Activated naive CD4-positive, alpha-beta T cell (primary cell): ENCODE measurements around the gene DCP2.

Experiments used
- DNase-seq, 4 experiments: peaks; one replicate each; lab custom pipeline; 2025; lab: John Stamatoyannopoulos, UW

DCP2 gene

DNA sequence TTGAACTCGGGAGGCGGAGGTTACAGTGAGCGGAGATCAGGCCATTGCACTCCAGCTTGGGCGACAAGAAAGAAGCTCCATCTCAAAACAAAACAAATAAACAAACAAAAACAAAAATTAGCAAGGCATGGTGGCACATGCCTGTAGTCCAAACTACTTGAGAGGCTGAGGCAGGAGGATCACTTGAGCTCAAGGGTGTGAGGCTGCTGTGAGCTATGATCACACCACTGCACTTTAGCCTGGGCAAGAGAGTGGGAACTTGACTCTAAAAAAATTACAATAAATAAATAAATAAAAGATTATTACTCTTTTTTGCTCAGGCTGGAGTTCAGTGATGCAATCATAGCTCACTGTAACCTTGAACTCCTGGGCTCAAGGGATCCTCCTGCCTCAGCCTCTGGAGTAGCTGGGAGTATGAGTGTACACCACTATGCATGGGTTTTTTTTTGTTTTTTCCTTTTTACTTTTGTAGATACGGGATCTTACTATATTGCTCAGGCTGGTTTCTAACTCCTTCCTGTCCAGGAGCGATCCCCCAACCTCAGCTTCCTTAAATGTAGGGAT, 9.0 kb upstream of the DCP2 start:
- DNase-seq = no peak

GRCh38 chr5:112968411-112969106, 8.0 kb upstream of the DCP2 start:
- DNase-seq = no peak

GRCh38 chr5:112971276-112971675, 5.3 kb upstream of the DCP2 start:
- DNase-seq = no peak

DNA sequence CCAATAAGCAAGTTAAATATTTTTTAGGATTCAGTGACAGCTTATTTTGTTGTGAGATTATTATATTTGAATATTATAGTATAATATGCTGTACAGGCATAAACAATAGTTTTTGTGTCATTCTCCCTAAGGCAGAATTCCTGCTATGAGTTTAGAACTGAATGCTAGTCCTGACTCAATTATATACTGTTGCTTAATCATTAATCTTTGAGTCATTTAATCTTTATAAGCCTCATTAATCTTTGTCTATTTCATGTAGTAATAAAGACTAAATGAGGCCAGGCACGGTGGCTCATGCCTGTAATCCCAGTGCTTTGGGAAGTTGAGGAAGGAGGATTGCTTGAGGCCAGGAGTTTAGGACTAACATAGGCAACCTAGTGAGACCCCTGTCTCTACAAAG, 3.6 kb upstream of the DCP2 start:
- no peak for DNase-seq

GRCh38 chr5:112973904-112974303, 2.7 kb upstream of the DCP2 start:
- no peak for DNase-seq

GRCh38 chr5:112974901-112975300, 1.7 kb upstream of the DCP2 start:
- DNase-seq = no peak

- DNase-seq = no peak
Observed at GRCh38 chr5:112975721-112976431, 722 bp upstream of the DCP2 start.

GRCh38 chr5:112977440-112977861, 853 bp downstream of the DCP2 start:
- DNase-seq = no peak

DNA sequence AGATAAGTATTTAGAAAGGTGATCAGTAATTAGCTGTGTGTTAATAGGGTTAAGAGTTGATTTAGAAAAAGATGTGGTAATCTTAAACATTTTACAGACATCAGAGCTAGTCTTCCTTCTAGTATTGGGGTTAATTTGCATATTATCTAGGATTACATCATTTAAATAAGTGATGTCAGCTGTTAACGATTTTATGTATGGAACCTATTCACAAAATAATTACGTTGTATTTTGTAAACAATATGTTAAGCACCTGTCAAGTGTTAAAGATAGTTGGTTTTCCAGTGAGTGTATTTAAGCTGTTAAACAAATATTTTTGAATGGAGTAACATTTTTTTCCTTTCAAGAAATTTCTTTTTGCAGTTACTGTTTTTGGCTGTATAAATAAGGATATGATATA, 2.2 kb downstream of the DCP2 start:
- DNase-seq = no peak

- no peak for DNase-seq
Observed at GRCh38 chr5:112979723-112980122, 3.1 kb downstream of the DCP2 start.

- DNase-seq = no peak
Observed at GRCh38 chr5:112983363-112983762, 6.8 kb downstream of the DCP2 start.

GRCh38 chr5:112986224-112986623, 9.6 kb downstream of the DCP2 start:
- DNase-seq = no peak

GRCh38 chr5:112995764-112996618, 19.4 kb downstream of the DCP2 start:
- peak; percentile 14 to 71 (median 60) for DNase-seq

DNA sequence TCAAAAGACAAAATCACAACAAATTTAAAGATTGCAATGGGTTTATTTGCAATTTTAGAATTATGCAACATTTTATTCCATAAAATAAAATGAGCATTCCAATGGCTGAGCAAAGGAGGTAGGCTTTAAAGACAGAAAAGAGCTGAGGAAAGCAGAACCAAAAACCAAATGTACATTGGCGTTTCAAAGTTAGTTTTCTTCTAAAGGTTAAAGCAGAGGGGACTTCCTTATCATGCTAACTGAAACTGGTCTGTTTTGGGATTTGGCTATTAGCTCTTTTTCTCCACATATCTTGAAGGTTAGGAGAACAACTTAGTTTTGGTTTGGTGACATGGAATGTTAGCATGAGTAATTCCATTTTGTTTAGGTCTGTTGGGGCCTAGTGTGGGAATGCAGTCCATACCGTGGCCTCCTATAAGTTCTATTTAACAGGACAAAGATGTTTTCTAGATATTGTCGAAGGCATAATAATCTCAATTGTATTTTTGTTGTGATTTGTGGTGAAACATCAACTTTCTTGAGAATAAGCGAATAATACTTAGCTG, 20.3 kb downstream of the DCP2 start:
- no peak for DNase-seq

- no peak for DNase-seq
Observed at GRCh38 chr5:112998296-112998695, 21.7 kb downstream of the DCP2 start.

DNA sequence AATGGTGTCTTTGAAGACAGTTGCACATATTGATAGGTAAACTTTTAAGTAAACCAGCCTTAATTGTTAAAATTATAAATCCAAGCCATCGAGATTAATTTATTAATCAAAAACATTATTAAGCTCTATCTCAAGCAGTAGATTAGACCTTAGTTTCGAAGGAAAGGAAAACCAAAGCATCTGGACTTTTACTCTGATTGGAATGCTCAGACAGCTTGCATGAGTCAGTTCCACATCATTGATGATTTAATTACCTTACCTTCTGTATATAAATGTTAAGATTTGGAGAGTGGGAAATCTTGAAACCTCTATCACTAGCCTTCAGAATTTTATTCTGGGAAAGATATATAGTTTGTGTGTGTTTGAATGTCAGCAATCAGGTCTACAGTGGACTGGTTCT, 23.9 kb downstream of the DCP2 start:
- no peak for DNase-seq

DNA sequence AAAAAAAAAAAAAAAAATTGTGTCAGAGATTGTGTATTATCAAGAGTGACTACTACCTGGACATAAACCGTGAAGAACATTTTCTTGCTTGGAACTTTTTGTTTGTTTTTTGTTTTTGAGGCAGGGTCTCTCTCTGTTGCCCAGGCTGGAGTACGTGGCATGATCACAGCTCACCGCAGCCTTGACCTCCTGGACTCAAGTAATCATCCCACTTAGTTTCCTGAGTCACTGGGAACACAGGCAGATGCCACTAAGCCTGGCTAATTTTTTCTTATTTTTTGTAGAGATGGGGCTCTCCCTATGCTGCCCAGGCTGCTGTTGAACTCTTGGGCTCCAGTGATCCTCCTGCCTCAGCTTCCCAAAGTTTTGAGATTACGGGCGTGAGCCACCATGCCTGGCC, 25.8 kb downstream of the DCP2 start:
- no peak for DNase-seq

GRCh38 chr5:113003763-113004162, 27.2 kb downstream of the DCP2 start:
- no peak for DNase-seq

GRCh38 chr5:113005454-113005853, 28.9 kb downstream of the DCP2 start:
- DNase-seq = no peak

DNA sequence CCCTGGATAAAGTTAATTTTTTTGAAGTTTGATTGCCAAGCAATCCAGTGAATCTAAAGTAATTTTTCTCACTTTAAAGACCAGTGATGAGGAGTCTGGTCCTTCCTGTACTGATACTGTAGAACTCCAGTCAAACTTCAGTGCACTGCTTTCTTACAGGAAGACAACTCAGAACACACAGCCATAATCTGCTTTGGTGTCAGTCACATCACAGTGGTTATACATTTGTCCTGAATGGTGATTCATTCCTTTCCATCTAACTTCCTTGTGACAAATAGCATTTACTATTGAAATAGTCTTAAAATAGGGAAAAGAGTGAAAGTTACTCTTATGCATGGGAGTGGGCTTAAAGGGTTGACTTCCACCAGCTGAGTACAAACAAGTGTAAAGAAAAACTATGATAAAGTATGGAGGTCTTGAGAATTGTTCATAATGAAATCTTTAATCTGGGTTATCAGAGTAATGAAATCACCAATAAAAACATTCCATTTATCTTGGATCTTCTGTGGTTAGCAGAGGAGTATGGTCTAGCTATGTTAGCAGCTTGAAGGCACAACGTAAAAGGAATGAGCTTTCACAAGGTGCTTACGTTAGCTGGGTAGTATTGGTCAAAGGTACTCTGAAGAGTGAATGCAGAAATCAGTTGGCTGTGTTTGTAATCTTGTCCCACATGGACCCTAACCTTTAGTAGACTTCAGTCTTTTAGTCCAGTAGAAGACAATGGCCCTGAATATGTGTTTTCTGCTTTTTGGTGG, 41.5 kb downstream of the DCP2 start:
- DNase-seq = no peak

DNA sequence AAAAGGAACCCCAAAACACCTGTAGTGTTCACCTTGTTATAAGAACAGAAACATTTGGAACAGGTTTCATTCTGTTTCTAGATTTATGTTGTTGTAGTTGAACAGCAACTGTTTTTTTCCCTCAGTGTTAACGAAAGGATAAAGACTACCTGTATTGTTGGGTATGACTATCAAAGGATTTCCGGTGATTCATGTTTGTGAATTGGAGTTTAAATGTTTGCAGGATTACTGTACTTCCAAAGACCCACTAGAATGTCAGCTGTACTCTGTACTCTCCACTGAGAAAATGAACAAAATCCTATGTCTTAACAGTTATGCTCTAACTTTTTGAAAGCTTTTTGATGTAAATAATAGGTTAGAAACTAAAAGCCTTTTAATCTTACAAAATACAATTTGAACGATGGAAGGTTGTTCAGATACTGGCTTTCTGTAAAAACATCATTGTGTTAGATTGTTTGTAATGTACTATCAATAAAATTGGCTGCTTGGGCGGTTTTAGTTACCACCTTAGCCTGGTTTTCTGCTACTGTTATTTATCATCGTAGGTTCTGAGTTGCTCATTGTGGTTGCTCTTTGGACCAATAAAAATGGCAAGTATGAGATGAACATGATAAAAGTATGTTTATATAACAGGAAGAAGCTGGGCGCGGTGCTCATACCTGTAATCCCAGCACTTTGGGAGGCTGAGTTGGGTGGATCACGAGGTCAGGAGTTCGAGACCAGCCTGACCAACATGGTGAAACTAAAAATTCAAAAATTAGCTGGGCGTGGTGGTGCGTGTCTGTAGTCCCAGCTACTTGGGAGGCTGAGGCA, 44.1 kb downstream of the DCP2 start:
- no peak for DNase-seq
